ENCODE data around the gene MEIS3. TPM values are rescaled to one million over a fixed set of nuclear protein-coding genes. Genes with fewer than 3 reads are reported as not detected.

MEIS3 gene
- total RNA-seq, 1 experiment from 2014 or later = 35.8 TPM

- no TSS peak for BruUV-seq (replicated peaks)
- ChIA-PET CTCF (no interaction called here), POLR2A (interaction anchor here (1.2 kb wide), 1 partner anchor 41 kb away, joined by 3 read pairs; the partner anchor contains the start of gene KPTN), RAD21 (ENCODE audit: low non-redundant PET in 1 of 2, low total read pairs in 2 of 2, uncharacterized antibody in 2 of 2, unreplicated experiment in 2 of 2) (no interaction called here)
- DNase-seq (ENCODE audit: low read depth, low spot score) = no peak
- no peak overlapping the region for H3K27ac ChIP-seq (ENCODE audit: low read depth, low read length)
- H3K36me3 ChIP-seq (ENCODE audit: control insufficient read depth in 1 of 2, insufficient read depth in 2 of 2, low read length in 2 of 2) = no peaks in the 10 kb centered on the region
- no peak overlapping the region for H2AFZ ChIP-seq (ENCODE audit: low read depth, low read length, poor library complexity, severe bottlenecking)
- TF ChIP-seq REST (IDR thresholded peaks at IDR 0.05; ENCODE audit: low read depth) (no peak), EZH2phosphoT487 (IDR thresholded peaks at IDR 0.05; ENCODE audit: borderline replicate concordance) (no peak), POLR2A (IDR thresholded peaks at IDR 0.05; ENCODE audit: borderline replicate concordance, extremely low read depth, insufficient read depth, insufficient read length) (no peak), ZBTB33 (IDR thresholded peaks at IDR 0.05; ENCODE audit: extremely low read depth, insufficient replicate concordance, low read length) (no peak), MAX (IDR thresholded peaks at IDR 0.05) (no peak), ZFX (IDR thresholded peaks at IDR 0.05) (no peak), ZNF274 (IDR thresholded peaks at IDR 0.05; ENCODE audit: low read depth, low read length) (no peak), JUND (IDR thresholded peaks at IDR 0.05) (no peak), CBX3 (IDR thresholded peaks at IDR 0.05; ENCODE audit: low read depth) (no peak), ATF3 (IDR thresholded peaks at IDR 0.05) (no peak), EGR1 (IDR thresholded peaks at IDR 0.05; ENCODE audit: low read depth) (no peak), SIN3A (IDR thresholded peaks at IDR 0.05; ENCODE audit: low read depth) (no peak), CTCF (IDR thresholded peaks at IDR 0.05 in 2 of 3, conservative IDR thresholded peaks at IDR 0.05 in 1 of 3; ENCODE audit: borderline replicate concordance in 1 of 3, insufficient read depth in 1 of 3, low read depth in 2 of 3, low read length in 2 of 3) (no peak), YY1 (IDR thresholded peaks at IDR 0.05; ENCODE audit: extremely low read depth, insufficient replicate concordance, low read depth, low read length) (no peak), CEBPB (IDR thresholded peaks at IDR 0.05; ENCODE audit: low read depth) (no peak), SRF (IDR thresholded peaks at IDR 0.05; ENCODE audit: low read depth) (no peak), FOSL1 (IDR thresholded peaks at IDR 0.05; ENCODE audit: low read depth) (no peak), POLR2AphosphoS5 (IDR thresholded peaks at IDR 0.05; ENCODE audit: low read depth, low read length) (no peak), EZH2 (IDR thresholded peaks at IDR 0.05) (no peak)
- intact Hi-C loops (cut with micrococcal nuclease) = loop anchor here (10.0 kb wide), 1 partner anchor 161 kb away; the partner anchor contains the start of gene BICRA
- no peaks in the 10 kb centered on the region for H3K9me2 ChIP-seq (ENCODE audit: insufficient read depth)
- H3K9me3 ChIP-seq (ENCODE audit: control insufficient read depth in 1 of 2, insufficient read depth in 1 of 2, low read depth in 1 of 2, low read length in 2 of 2) = no peaks in the 10 kb centered on the region
- no peak overlapping the region for H3K4me3 ChIP-seq (replicated peaks in 1 of 2; ENCODE audit: low read depth in 1 of 2, low read length in 2 of 2)
- peaks cover 15% of the 10 kb centered on the region; the same call in 1 of the 2 replicates for H3K27me3 ChIP-seq (ENCODE audit: insufficient read depth, low read length)
- H4K20me1 ChIP-seq (ENCODE audit: insufficient read depth) = no peaks in the 10 kb centered on the region
- no peak for ATAC-seq
- H3K79me2 ChIP-seq (ENCODE audit: insufficient read depth, low read length) = no peaks in the 10 kb centered on the region
- no peak overlapping the region for H3K4me2 ChIP-seq (ENCODE audit: low read length)
- peaks cover 17 to 27% of the 10 kb centered on the region in 2 experiments for H3K4me1 ChIP-seq (ENCODE audit: control insufficient read depth in 1 of 2, insufficient read depth in 2 of 2, low read length in 2 of 2)
- H3K9ac ChIP-seq (ENCODE audit: low read length) = no peak overlapping the region
Measured at GRCh38 chr19:47443331-47443730, 24.0 kb upstream of the MEIS3 start.
